Hepatocyte (in vitro differentiated cells): ENCODE data around the gene CELA2B. TPM values are rescaled to one million over a fixed set of nuclear protein-coding genes. Genes with fewer than 3 reads are reported as not detected.

ENCODE experiments used
- DNase-seq: peaks from one replicate; pipeline ENCODE4 v3.0.0-alpha.2; 2016; ENCODE audit warnings: low spot score
- H2AFZ ChIP-seq: fragments of 200-600 bp; sonication (generic); 2 replicates; pipeline ENCODE4 v1.6.0; 2016; ENCODE audit warnings: antibody characterized with exemption, mild to moderate bottlenecking
- H3K27ac ChIP-seq: fragments of 200-600 bp; sonication (generic); 2 replicates; pipeline ENCODE4 v1.5.1; 2016; ENCODE audit warnings: mild to moderate bottlenecking
- H3K27me3 ChIP-seq: fragments of 200-600 bp; sonication (generic); 2 replicates; pipeline ENCODE4 v1.6.1; 2016
- H3K36me3 ChIP-seq: fragments of 200-600 bp; sonication (generic); replicated peaks from 2 replicates; pipeline ENCODE4 v1.5.1; 2016; ENCODE audit warnings: low read depth; ENCODE audit not compliant: insufficient read depth
- H3K4me1 ChIP-seq: fragments of 200-600 bp; sonication (generic); 2 replicates; pipeline ENCODE4 v1.5.1; 2016; ENCODE audit warnings: mild to moderate bottlenecking, moderate library complexity; ENCODE audit not compliant: insufficient read depth
- H3K4me2 ChIP-seq: fragments of 200-600 bp; sonication (generic); 2 replicates; pipeline ENCODE4 v1.6.0; 2016
- H3K4me3 ChIP-seq: fragments of 200-600 bp; sonication (generic); 2 replicates; pipeline ENCODE4 v1.5.1; 2016; ENCODE audit warnings: mild to moderate bottlenecking
- H3K79me2 ChIP-seq: fragments of 200-600 bp; sonication (generic); 2 replicates; pipeline ENCODE4 v1.6.0; 2017; ENCODE audit warnings: mild to moderate bottlenecking
- H3K9me2 ChIP-seq: fragments of 200-600 bp; sonication (generic); replicated peaks from 2 replicates; pipeline ENCODE4 v1.6.0; 2017; ENCODE audit warnings: mild to moderate bottlenecking; ENCODE audit not compliant: insufficient read depth
- H3K9me3 ChIP-seq: fragments of 200-600 bp; sonication (generic); 2 replicates; pipeline ENCODE4 v1.5.1; 2016; ENCODE audit warnings: low read depth, mild to moderate bottlenecking
- H4K20me1 ChIP-seq: fragments of 200-600 bp; sonication (generic); 2 replicates; pipeline ENCODE4 v1.6.0; 2016; ENCODE audit warnings: mild to moderate bottlenecking; ENCODE audit not compliant: insufficient read depth, poor library complexity, severe bottlenecking
- EZH2 ChIP-seq: fragments of 200-600 bp; sonication (generic); IDR thresholded peaks from 2 replicates; pipeline ENCODE4 v1.6.1; 2016; ENCODE audit warnings: antibody characterized with exemption, mild to moderate bottlenecking, borderline replicate concordance
- EZH2phosphoT487 ChIP-seq: fragments of 200-600 bp; sonication (generic); IDR thresholded peaks from one replicate; pipeline ENCODE4 v1.6.1; 2018; ENCODE audit warnings: antibody characterized with exemption, mild to moderate bottlenecking, low read depth, moderate library complexity; ENCODE audit not compliant: unreplicated experiment, severe bottlenecking
- WGBS: methylation state at CpG from one replicate; pipeline ENCODE4 v1.1.6; 2016; ENCODE audit warnings: low lambda C conversion rate; ENCODE audit errors: missing lambda C conversion rate; 5-methylcytosine and 5-hydroxymethylcytosine counted together
- polyA plus RNA-seq: library from polyadenylated mRNA; unstranded; fragments of >200 nt; fragmentation: Nextera tagmentation; extraction: Ambion mirVana; gene quantifications from 2 replicates; pipeline ENCODE4 v1.2.1, GENCODE V29; 2016
- total RNA-seq: library from RNA; depleted of rRNA; stranded (reverse); fragments of >200 nt; gene quantifications from 2 replicates; pipeline ENCODE4 v1.2.3, GENCODE V29; 2014
- TF ChIP-seq, protein P1 (sequence below): fragments of 200-600 bp; sonication (generic); IDR thresholded peaks from 2 replicates; pipeline ENCODE4 v1.5.1; 2016; ENCODE audit warnings: antibody characterized with exemption, mild to moderate bottlenecking; ENCODE audit not compliant: poor library complexity

CELA2B gene
- total and polyA plus RNA-seq, 2 experiments from 2014 or later, result 0.73 to 1.4 TPM

DNA sequence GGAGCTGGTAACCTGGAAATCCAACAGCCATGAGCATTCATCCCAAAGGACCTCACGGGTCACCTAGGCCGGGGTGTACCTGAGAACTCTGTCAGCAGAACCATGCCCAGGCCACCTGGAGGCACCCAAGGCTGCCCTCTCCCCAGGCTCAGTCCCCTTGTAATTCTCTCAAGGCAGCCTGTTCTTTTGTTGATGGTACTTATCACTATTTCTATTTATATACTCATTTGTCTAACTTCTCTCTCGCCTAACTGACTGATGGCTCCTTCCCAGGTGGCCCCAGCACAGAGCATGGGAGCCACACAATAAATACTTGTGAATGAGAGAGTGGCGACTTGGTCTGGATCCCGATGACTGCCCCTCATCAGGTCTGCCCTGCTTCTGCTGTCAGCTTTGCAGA, 31.4 kb downstream of the CELA2B start:
- WGBS, result 87% methylated on average over 5 of the region's 5 CpGs
- H3K36me3 ChIP-seq, result no peaks in the 10 kb centered on the region

GRCh38 chr1:15508700-15509487, 33.0 kb downstream of the CELA2B start:
- 87% methylated on average over 12 of the region's 12 CpGs for WGBS
- H3K36me3 ChIP-seq, result no peaks in the 10 kb centered on the region
- no peak overlapping the region for H3K4me2 ChIP-seq

More for the DNA sequence above, 31.4 kb downstream of the CELA2B start:
- no peaks in the 10 kb centered on the region for H3K9me3 ChIP-seq
- TF ChIP-seq EZH2phosphoT487, result no peak
- no peak for TF ChIP-seq EZH2
- TF ChIP-seq, protein P1, sequence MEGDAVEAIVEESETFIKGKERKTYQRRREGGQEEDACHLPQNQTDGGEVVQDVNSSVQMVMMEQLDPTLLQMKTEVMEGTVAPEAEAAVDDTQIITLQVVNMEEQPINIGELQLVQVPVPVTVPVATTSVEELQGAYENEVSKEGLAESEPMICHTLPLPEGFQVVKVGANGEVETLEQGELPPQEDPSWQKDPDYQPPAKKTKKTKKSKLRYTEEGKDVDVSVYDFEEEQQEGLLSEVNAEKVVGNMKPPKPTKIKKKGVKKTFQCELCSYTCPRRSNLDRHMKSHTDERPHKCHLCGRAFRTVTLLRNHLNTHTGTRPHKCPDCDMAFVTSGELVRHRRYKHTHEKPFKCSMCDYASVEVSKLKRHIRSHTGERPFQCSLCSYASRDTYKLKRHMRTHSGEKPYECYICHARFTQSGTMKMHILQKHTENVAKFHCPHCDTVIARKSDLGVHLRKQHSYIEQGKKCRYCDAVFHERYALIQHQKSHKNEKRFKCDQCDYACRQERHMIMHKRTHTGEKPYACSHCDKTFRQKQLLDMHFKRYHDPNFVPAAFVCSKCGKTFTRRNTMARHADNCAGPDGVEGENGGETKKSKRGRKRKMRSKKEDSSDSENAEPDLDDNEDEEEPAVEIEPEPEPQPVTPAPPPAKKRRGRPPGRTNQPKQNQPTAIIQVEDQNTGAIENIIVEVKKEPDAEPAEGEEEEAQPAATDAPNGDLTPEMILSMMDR, result no peak
- H3K27ac ChIP-seq, result no peak overlapping the region
- H3K4me3 ChIP-seq, result no peak overlapping the region
- H4K20me1 ChIP-seq, result no peaks in the 10 kb centered on the region
- H3K27me3 ChIP-seq, result no peaks in the 10 kb centered on the region
- H3K4me2 ChIP-seq, result no peak overlapping the region
- no peaks in the 10 kb centered on the region for H3K4me1 ChIP-seq
- no peaks in the 10 kb centered on the region for H3K9me2 ChIP-seq
- no peaks in the 10 kb centered on the region for H3K79me2 ChIP-seq
- no peak overlapping the region for H2AFZ ChIP-seq
- no peak for DNase-seq

DNA sequence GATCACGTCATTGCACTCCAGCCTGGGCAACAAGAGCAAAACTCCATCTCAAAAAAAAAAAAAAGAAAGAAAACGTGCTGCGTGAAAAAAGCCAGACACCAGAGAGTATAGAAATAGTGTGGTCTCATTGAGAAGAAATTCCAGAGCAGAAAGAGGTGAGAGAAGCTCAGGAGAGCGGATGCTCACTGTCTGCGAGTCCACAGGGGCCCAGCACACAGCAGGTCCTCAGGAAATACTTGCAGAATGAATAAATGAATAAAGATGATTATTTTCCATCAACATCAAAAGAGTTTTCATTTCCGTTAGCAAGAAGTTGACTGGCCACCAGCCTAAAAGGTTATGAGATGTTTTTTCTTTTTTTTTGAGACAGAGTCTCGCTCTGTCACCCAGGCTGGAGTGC, 33.7 kb downstream of the CELA2B start:
- Histone ChIP-seq H3K36me3 (no peaks in the 10 kb centered on the region), H3K4me2 (no peak overlapping the region), H3K4me3 (no peak overlapping the region), H3K79me2 (no peaks in the 10 kb centered on the region), H3K9me3 (no peaks in the 10 kb centered on the region), H3K27ac (no peak overlapping the region), H3K27me3 (no peaks in the 10 kb centered on the region), H3K4me1 (no peaks in the 10 kb centered on the region), H3K9me2 (no peaks in the 10 kb centered on the region), H2AFZ (no peak overlapping the region), H4K20me1 (no peaks in the 10 kb centered on the region)
- DNase-seq, result no peak
- no peak for TF ChIP-seq EZH2phosphoT487
- no peak for TF ChIP-seq EZH2
- WGBS, result 74% methylated on average over 7 of the region's 7 CpGs

More at GRCh38 chr1:15508700-15509487, 33.0 kb downstream of the CELA2B start:
- H3K4me3 ChIP-seq, result no peak overlapping the region
- H3K4me1 ChIP-seq, result no peaks in the 10 kb centered on the region
- H3K9me3 ChIP-seq, result no peaks in the 10 kb centered on the region
- no peaks in the 10 kb centered on the region for H4K20me1 ChIP-seq
- TF ChIP-seq EZH2phosphoT487, result no peak
- TF ChIP-seq EZH2, result no peak
- TF ChIP-seq, protein P1, result no peak
- H2AFZ ChIP-seq, result no peak overlapping the region
- no peaks in the 10 kb centered on the region for H3K27me3 ChIP-seq
- H3K79me2 ChIP-seq, result no peaks in the 10 kb centered on the region
- DNase-seq, result no peak
- no peak overlapping the region for H3K27ac ChIP-seq
- no peaks in the 10 kb centered on the region for H3K9me2 ChIP-seq

DNA sequence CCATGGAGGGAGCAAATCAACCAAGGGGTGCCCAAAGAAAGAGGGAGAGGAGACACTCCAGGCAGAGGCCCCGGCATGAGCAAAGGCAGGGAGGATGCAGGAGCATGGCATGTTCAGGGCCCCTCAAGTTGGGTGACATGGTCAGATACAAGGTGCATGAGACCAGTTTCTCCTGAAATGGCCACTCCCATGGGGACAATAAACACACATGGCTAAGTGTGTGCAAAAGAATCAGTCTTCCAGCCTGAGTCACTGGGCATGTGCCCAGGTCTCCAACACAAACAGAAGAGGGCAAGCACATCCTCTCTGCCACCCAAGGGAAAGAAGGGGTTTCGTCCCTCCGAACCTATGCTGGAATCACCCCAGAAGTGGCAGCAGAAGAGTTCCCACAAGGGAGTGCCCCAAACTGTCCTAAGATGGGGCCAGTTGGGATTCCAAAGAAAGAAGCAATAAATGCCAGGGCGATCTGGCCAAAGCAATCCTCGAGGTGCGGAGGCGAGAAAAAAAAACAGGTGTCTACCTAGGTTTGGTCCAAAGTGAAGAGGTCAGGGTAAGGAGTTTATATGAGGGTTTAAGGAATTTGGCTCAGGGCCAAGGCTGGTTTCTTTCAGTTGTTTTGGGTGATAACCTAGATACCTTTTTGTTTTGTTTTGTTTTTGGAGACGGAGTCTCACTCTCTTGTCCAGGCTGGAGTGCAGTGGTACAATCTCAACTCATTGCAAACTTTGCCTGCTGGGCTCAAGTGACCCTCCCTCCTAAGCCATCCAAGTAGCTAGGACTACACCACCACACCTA, 34.9 kb downstream of the CELA2B start:
- TF ChIP-seq EZH2phosphoT487 (no peak), EZH2 (no peak)
- TF ChIP-seq, protein P1, result no peak
- Histone ChIP-seq H3K36me3 (no peaks in the 10 kb centered on the region), H3K4me3 (no peak overlapping the region), H3K27ac (no peak overlapping the region), H3K9me2 (no peaks in the 10 kb centered on the region), H3K9me3 (no peaks in the 10 kb centered on the region), H3K27me3 (no peaks in the 10 kb centered on the region), H4K20me1 (no peaks in the 10 kb centered on the region), H3K4me1 (no peaks in the 10 kb centered on the region), H3K79me2 (no peaks in the 10 kb centered on the region), H2AFZ (no peak overlapping the region), H3K4me2 (no peak overlapping the region)
- WGBS, result 97% methylated on average over 8 of the region's 8 CpGs
- DNase-seq, result no peak
